Right cardiac atrium (tissue), 5 donors: ENCODE data around the gene MEIOSIN. TPM values are rescaled to one million over a fixed set of nuclear protein-coding genes. Genes with fewer than 3 reads are reported as not detected.
"Not testable (repeated sequence)": the region's sequence is repeated elsewhere in the genome, so short reads cannot be mapped to it uniquely, and the experiment has no call there.

ENCODE experiments used
- ATAC-seq, 2 donors: fragments of 200-7000 bp; cut with Tn5 transposase; one replicate each; pipeline versions ENCODE4 v1.8.0 to v1.9.1; 2020; ENCODE audit warnings: moderate library complexity in 2 of 2, mild to moderate bottlenecking in 1 of 2
- DNase-seq, 3 donors: peaks; one replicate each; pipeline ENCODE4 v3.0.0-alpha.2; 2020
- H3K27ac ChIP-seq: one replicate; pipeline ENCODE4 v1.5.1; 2013; ENCODE audit warnings: mild to moderate bottlenecking, low read length, control low read depth, moderate library complexity
- H3K27me3 ChIP-seq: one replicate; pipeline ENCODE4 v1.6.1; 2013; ENCODE audit not compliant: control insufficient read depth, insufficient read depth
- H3K4me1 ChIP-seq: one replicate; pipeline ENCODE4 v1.6.1; 2013; ENCODE audit warnings: low read length; ENCODE audit not compliant: control insufficient read depth, insufficient read depth
- H3K4me3 ChIP-seq: one replicate; pipeline ENCODE4 v1.5.1; 2013; ENCODE audit warnings: low read length, control low read depth
- H3K9me3 ChIP-seq: one replicate; pipeline ENCODE4 v1.6.1; 2013; ENCODE audit warnings: low read length; ENCODE audit not compliant: control insufficient read depth
- WGBS: extraction: QIAGEN DNeasy Blood & Tissue Kit; methylation state at CpG from one replicate; pipeline ENCODE4 v1.1.7; 2013; 5-methylcytosine and 5-hydroxymethylcytosine counted together
- intact Hi-C, 4 donors: fragments of 100-400 bp; cut with DNase I; formaldehyde crosslinking; loops; one replicate each; pipeline versions ENCODE4 v1.11.0 to v1.14.0; 2022 to 2023
- long read RNA-seq, 4 donors: library from polyadenylated mRNA; unstranded; transcript quantifications; one replicate each; pipeline ENCODE4 v2.0.0, GENCODE V29; 2020 to 2021
- polyA plus RNA-seq: library from polyadenylated mRNA; stranded (reverse); fragments of 200-250 nt; gene quantifications from one replicate; pipeline ENCODE4 v1.2.3, GENCODE V29; 2013
- total RNA-seq, 4 donors: library from RNA; stranded (reverse); fragmentation: NEBNext Ultra II Directional; extraction: Animal tissue kit (Norgen Biotek cat#: 25700); gene quantifications; one replicate each; pipeline ENCODE4 v1.2.1, GENCODE V29; 2021
- donor health status: healthy with polysubstance abuse.
- donor health status: DM: no; HTN: yes; CAD: no.
- donor health status: DM: no; HTN: no; CAD: no.
- donor health status: DM: no; HTN: yes; CAD: no; lungs with severe emphysema.
- donor health status: DM: yes; HTN: yes; CAD: no.

Gene MEIOSIN
- total RNA-seq (under 1 TPM; 0.15 to 0.76 (median 0.30) TPM), polyA plus RNA-seq (0.41 TPM)
- long read RNA-seq, donor 1, partial matches to known transcripts, result 1 of 1 reads
- long read RNA-seq, donor 1, other reads (novel, unspliced or antisense), result 0 of 1 reads
- long read RNA-seq, donor 2, result 0 reads
- long read RNA-seq, donor 3, partial matches to known transcripts, result 2 of 2 reads
- long read RNA-seq, donor 3, other reads (novel, unspliced or antisense), result 0 of 2 reads
- long read RNA-seq, donor 4, partial matches to known transcripts, result 1 of 1 reads
- long read RNA-seq, donor 4, other reads (novel, unspliced or antisense), result 0 of 1 reads

- ATAC-seq (no peak), DNase-seq (peak in 2 of 3 donors; percentile 57 to 66)
- intact Hi-C loops, result no loop called here
- Histone ChIP-seq H3K4me1 (peaks cover 3% of the 10 kb centered on the region), H3K4me3 (no peak within 1 kb of the TSS), H3K27ac (no peak within 1 kb of the TSS), H3K27me3 (no peaks in the 10 kb centered on the region), H3K9me3 (no peaks in the 10 kb centered on the region)
- 89% methylated on average over 59 of the region's 59 CpGs for WGBS
These were observed at the start of gene MEIOSIN for GRCh38 chr19:45733160-45733810. TSS of gene MEIOSIN (plus strand) at chr19:45733439. CDS start at chr19:45735377, 1,938 bp downstream.

- H3K27me3 ChIP-seq, intact Hi-C loops, H3K4me3 ChIP-seq, DNase-seq, H3K27ac ChIP-seq, H3K4me1 ChIP-seq, H3K9me3 ChIP-seq, ATAC-seq: not testable (repeated sequence)
- 78% methylated on average over 11 of the region's 11 CpGs for WGBS
These were observed 48.2 kb upstream of the MEIOSIN start for GRCh38 chr19:45685045-45685444.

- no peaks in the 10 kb centered on the region for H3K9me3 ChIP-seq
- H3K27me3 ChIP-seq, result no peaks in the 10 kb centered on the region
- H3K4me1 ChIP-seq, result no peaks in the 10 kb centered on the region
- WGBS, result 87% methylated on average over 9 of the region's 9 CpGs
- intact Hi-C loops, result no loop called here
- H3K27ac ChIP-seq, result no peak overlapping the region
- H3K4me3 ChIP-seq, result no peak overlapping the region
- DNase-seq (no peak), ATAC-seq (no peak)
These were observed 45.6 kb upstream of the MEIOSIN start for GRCh38 chr19:45687599-45687998.

GRCh38 chr19:45691516-45692186 lies 41.6 kb upstream of the MEIOSIN start, which contains the start of gene SNRPD2:
TSS of gene SNRPD2 (minus strand) at chr19:45691953. CDS start at chr19:45691888, 65 bp downstream.
- Histone ChIP-seq H3K27me3 (no peaks in the 10 kb centered on the region), H3K4me1 (no peaks in the 10 kb centered on the region), H3K27ac (peak within 1 kb of the TSS; percentile 73), H3K4me3 (peak within 1 kb of the TSS; percentile 66), H3K9me3 (no peaks in the 10 kb centered on the region)
- DNase-seq, result peak; percentile 93 to 97 (median 96)
- intact Hi-C loops, result loop anchor here in 1 of 4 donors (5.0 kb wide), 1 partner anchor 76 kb away; the partner anchor contains the start of gene SIX5
- under 1% methylated on average over 36 of the region's 36 CpGs for whole genome bisulfite sequencing
- ATAC-seq, result peak; percentile 88 to 89

GRCh38 chr19:45692187-45693105 lies 40.8 kb upstream of the MEIOSIN start, which contains the start of gene QPCTL:
TSS of gene QPCTL (plus strand) at chr19:45692666. CDS start at chr19:45692704, 38 bp downstream.
- WGBS, result under 1% methylated on average over 70 of the region's 70 CpGs
- intact Hi-C loops, result loop anchor here in 1 of 4 donors (5.0 kb wide), 1 partner anchor 75 kb away; the partner anchor contains the start of gene SIX5
- no peaks in the 10 kb centered on the region for H3K27me3 ChIP-seq
- ATAC-seq (peak; percentile 96), DNase-seq (peak; percentile 97 to 98 (median 97))
- no peaks in the 10 kb centered on the region for H3K9me3 ChIP-seq
- peak within 1 kb of the TSS; percentile 73 for H3K27ac ChIP-seq
- no peaks in the 10 kb centered on the region for H3K4me1 ChIP-seq
- H3K4me3 ChIP-seq, result peak within 1 kb of the TSS; percentile 66

GRCh38 chr19:45693106-45693788 lies 40.0 kb upstream of the MEIOSIN start:
- DNase-seq, result peak; percentile 81 to 92 (median 90)
- WGBS, result 1% methylated on average over 22 of the region's 22 CpGs
- Histone ChIP-seq H3K27ac (peak overlapping the region; percentile 73), H3K27me3 (no peaks in the 10 kb centered on the region), H3K4me3 (peak overlapping the region; percentile 66), H3K9me3 (no peaks in the 10 kb centered on the region), H3K4me1 (no peaks in the 10 kb centered on the region)
- intact Hi-C loops, result loop anchor here in 1 of 4 donors (5.0 kb wide), 1 partner anchor 74 kb away; the partner anchor contains the start of gene SIX5
- ATAC-seq, result peak; percentile 18 to 30

GRCh38 chr19:45701676-45702075 lies 31.6 kb upstream of the MEIOSIN start:
- no peak for DNase-seq
- Histone ChIP-seq H3K27ac (no peak overlapping the region), H3K27me3 (no peaks in the 10 kb centered on the region), H3K4me1 (no peaks in the 10 kb centered on the region), H3K9me3 (no peaks in the 10 kb centered on the region), H3K4me3 (no peak overlapping the region)
- no peak for ATAC-seq
- WGBS, result 71% methylated on average over 7 of the region's 7 CpGs
- intact Hi-C loops, result no loop called here

- no peak for DNase-seq
- Histone ChIP-seq H3K9me3 (no peaks in the 10 kb centered on the region), H3K4me1 (no peaks in the 10 kb centered on the region), H3K27ac (no peak overlapping the region), H3K4me3 (no peak overlapping the region), H3K27me3 (no peaks in the 10 kb centered on the region)
- ATAC-seq, result no peak
- 91% methylated on average over 9 of the region's 9 CpGs for WGBS
- intact Hi-C loops, result no loop called here
These were observed 28.1 kb upstream of the MEIOSIN start for GRCh38 chr19:45705115-45705514.

- no peaks in the 10 kb centered on the region for H3K4me1 ChIP-seq
- H3K27ac ChIP-seq, result no peak overlapping the region
- no peaks in the 10 kb centered on the region for H3K9me3 ChIP-seq
- H3K4me3 ChIP-seq, result no peak overlapping the region
- H3K27me3 ChIP-seq, result no peaks in the 10 kb centered on the region
- DNase-seq, result peak in 1 of 3 donors; percentile 9
- intact Hi-C loops, result no loop called here
- ATAC-seq, result no peak
- WGBS, result 94% methylated on average over 12 of the region's 12 CpGs
These were observed 27.4 kb upstream of the MEIOSIN start for GRCh38 chr19:45705710-45706415.
